GM21515 (cell line): Measurements from ENCODE around the gene ADAP1.
A peak's percentile ranks its signal among the peaks of the same experiment; 100 is the strongest.
"Not testable (repeated sequence)": the region's sequence is repeated elsewhere in the genome, so short reads cannot be mapped to it uniquely, and the experiment has no call there.

Experiments
- ATAC-seq: cut with Tn5 transposase; IDR thresholded peaks from one replicate; pipeline ENCODE4 v1.9.1; 2021; ENCODE audit not compliant: unreplicated experiment

ADAP1 gene

DNA sequence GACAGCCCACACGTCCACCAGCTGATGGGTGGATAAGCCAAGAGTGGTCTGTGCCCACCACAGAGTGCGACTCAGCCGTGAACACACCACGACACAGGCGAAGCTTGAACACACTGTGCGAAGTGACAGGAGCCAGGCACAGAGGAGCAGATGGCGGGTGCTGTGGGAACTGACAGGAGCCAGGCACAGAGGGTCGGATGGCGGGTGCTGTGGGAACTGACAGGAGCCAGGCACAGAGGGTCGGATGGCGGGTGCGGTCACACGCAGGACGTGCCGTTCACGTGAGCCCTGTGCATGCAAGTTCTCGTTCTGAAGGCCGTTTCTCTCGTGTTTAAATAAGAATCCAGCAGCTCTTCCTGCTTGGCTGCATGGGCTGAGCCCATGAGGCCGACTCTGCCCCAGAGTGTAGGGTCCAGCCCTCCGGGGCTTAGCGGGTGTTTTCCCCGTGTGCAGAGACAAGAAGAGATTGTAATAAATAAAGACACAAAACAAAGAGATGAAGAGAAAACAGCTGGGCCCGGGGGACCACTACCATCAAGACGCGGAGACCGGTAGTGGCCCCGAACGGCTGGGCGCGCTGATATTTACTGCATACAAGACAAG lies 5.9 kb upstream of the ADAP1 start:
- no peak for ATAC-seq

DNA sequence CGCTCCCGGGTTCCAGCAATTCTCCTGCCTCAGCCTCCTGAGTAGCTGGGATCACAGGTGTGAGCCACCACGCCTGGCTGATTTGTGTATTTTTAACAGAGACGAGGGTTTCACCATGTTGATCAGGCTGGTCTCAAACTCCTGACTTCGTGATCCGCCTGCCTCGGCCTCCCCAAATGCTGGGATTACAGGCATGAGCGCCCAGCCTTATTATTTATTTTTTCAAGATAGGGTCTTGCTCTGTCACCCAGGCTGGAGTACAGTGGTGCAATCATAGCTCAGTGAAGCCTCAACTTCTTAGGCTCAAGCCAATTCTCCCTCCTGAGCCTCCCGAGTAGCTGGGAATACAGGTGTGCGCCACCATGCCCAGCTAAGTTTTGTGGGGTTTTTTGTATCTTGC lies 5.3 kb upstream of the ADAP1 start:
- ATAC-seq: not testable (repeated sequence)

DNA sequence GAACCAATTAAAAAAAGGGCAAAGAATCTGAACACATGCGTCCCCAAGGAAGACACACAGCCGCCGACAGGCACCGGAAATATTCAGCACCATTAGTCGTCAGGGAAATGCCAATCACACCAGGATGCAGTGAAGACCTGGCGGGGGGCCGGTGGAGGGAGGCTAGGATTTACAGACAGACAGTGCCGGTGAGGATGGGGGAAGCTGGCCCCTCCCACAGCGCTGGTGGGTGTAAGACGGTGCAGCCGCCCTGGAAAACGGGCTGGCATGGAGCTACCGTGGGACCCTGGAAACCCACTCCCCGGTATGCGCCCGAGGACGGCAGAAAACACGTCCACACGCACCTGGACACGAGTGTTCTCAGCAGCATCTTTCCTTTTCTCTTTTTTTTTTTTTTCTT lies 4.8 kb upstream of the ADAP1 start:
- no peak for ATAC-seq

DNA sequence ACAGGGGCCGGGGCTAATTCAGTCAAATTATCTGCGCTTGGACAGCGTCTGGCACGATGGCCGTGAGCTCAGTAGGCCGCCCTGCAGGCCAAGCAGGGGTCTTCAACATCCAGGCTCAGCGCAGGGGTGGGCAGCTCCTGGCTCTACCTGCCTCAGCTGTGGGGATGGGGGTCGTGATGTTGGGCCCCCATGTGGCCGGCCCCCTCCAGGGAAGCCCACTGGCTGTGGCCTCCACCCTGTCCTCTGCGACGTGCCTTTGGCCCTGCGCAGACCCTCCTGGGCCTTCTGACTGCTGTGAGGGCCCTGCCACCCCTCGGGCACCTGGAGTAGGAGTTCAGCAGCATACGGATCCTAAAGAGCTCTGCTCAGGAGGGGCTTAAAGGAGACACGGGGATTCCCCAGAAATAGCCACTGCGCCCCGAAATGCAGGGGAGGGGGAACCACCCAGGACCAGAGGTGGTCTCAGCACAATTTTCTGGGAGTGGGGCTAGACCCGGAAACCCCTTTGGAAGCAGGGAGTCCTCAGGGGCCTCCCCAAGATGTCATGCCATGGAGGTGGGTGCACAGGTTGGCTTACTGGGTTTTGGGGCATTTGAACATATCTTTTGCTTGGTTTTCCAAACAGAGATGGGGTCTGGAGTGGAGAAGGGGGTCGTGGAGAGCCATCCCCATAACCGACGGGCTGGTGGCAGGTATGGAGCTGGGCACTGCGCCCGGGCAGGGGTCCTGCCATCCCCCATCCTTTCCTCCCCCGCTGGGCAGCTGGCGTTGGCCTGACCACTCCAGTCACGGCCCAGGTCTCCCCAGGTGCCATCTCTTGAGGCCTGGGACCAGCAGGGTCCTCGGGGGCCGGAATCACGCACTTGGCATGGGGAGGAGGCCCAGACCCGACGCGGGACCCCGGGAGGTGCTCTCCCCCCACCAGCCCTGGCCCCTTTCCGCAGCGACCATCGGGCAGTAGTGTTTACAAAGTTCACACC lies 4.0 kb upstream of the ADAP1 start:
- no peak for ATAC-seq

DNA sequence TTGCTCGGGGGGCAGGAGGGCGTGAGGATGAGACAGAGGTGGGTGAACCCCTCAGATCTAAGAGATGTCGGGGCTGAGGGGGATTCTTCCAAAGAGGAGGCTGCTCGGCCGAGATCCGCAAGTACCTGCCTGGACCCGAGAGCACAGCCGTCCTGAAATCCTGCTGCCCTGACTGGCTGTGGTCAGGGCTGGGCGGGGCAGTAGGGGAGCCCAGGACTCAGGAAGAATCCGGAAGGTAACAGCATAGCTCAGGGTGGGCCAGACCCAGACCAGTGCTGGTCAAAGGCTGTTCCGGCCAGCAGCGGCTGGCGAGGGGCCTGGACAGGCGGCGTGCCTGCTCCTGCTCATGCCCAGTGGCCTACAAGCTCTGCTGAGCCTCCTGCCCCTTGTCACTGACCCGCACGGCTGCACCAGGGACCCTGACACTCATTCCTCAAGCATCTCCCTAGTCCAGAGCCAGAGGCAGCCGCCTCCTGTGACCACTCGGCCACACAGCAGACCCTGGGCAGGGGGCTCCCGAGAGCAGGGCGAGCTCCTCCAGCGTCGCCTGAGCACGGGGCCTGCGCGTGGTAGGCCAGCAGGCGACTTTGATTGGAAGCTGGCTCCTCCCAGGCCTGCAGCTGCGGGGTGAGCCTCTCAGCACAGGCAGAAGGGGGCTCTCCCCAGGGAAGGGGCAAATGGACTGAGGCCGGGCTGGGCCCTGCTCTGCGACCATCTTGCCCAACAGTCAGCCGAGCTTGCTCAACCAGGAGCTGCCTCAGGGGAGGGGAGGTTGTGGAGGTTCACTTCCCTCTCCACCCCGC lies 3.1 kb upstream of the ADAP1 start:
- ATAC-seq: no peak

DNA sequence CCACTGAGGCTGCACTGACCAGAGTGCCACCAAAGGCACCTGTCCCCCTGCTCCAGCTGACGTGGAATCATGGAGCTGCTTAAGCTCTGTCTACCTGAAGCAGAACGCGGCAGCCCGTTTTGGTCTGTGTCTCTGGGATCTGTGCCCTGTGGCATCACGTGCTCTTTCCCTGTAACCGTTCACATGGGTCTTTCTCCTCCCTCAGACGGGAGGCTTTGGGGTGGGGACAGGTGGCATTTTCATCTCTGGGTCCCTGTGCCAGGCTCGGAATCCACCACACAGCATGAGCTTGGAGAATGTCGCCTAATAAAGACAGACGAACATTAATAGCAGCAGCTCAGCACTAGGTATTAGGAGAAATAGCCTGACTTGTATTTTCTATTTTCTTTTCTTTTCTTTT lies 1.6 kb upstream of the ADAP1 start:
- no peak for ATAC-seq

DNA sequence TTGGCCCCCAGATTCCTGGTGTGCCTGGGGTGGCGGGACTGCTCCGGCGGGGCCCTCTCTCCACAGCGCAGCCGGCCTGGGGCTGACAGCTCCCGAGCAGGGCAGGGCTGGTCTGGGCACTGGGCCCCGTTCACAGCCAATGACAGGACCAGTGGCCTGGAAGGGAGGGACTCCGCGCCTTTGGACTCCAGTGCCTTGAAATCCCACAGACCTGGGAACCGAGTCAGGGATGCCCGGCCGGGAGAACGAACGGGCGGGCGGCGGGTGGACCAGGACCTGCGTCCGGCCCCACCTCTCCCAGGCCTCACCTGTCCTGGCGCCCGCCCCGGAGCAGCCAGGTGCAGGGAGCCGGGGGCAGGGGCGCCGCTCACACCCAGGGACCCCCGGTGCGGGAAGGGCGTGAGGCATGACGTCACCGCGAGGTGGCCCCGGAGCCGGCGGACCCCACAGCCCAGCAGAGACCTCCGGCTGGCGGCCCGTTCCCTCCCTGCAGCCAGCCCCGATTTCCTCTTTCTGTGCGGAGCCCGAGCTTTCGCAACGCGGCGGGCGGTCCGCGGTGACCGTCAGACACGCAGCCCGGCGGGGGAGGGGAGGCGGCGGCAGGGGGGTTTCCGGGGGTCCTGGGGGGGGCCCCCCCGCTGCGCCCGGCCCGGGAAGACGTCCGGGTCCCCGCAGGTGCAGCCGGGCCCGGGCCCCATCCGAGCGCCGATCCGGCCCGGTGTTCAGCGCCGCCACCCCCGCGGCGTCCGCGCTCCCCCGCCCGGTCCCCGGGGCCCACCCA lies 743 bp downstream of the ADAP1 start:
- ATAC-seq: peak; percentile 17

DNA sequence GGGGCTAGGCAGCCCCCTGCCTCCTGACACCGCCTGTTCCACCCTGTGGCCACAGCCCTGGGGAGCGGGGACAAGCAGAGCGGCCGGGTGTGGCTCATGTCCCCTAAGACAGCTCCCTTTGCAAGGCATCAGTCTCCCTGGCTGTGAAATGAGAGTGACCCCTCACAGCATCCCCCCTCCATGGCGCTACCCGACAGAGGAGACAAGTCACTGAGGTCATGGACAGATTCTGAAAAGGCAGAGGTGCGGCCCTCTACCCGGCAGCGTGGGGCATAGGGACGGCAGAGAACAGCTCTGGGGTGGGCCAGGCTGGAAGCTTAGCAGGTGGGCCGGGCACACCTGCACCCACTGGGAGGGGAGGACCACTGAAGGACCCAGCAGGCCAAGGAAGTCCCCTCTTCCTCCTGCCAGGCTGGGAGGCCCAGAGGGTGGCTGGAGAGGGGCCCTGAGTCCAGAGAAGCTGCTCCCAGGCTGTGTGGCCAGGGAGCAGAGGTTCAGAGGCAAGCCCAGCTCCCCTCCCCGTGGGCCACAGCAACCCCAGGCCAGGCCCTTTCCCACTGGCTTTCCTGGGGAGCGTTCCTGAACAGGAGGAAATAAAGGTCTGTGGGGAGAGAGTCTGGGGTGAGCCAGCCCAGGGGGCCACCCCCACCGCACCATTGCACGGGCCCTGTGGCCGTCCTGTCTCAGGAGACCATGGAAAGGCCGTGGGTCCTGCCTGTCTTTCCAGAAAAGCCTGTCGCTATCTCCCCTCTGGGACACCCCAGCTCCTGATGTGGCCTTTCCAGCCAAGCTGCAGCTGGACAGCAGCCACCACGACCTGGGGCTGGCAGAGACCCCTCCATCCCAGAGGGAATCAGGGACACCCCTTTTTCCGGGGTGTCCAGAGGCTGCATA lies 1.7 kb downstream of the ADAP1 start:
- no peak for ATAC-seq

DNA sequence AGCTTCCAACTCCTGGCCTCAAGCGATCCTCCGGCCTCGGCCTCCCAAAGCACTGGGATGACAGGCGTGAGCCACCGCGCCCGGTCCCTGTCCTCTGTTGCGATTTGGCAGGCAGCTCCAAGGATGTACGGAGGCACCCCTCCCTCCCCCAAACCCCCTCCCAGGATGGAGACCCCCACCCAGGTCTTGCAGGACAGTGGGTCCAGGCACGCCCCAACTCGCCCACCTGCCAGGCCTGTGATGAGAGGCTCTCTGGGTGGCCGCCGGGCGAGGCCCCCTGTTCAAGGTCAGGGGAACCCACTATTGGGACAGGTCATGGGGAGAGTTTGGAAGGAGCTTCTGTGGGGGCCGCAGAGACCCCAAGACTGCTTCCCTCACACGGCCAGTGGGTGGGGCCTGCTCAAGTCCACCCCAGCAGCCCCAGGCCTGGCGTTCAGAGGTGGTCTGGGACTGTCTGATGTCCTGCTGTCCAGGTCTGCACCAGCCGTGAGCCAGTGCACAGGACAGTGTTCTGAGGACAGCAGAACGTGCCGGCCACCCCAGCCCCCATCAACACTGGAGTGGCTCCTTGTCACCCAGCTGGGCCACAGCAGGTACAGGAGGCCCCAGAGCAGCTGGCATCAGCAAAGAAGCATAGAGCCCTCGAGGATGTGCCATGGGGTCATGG lies 2.5 kb downstream of the ADAP1 start:
- ATAC-seq: no peak

DNA sequence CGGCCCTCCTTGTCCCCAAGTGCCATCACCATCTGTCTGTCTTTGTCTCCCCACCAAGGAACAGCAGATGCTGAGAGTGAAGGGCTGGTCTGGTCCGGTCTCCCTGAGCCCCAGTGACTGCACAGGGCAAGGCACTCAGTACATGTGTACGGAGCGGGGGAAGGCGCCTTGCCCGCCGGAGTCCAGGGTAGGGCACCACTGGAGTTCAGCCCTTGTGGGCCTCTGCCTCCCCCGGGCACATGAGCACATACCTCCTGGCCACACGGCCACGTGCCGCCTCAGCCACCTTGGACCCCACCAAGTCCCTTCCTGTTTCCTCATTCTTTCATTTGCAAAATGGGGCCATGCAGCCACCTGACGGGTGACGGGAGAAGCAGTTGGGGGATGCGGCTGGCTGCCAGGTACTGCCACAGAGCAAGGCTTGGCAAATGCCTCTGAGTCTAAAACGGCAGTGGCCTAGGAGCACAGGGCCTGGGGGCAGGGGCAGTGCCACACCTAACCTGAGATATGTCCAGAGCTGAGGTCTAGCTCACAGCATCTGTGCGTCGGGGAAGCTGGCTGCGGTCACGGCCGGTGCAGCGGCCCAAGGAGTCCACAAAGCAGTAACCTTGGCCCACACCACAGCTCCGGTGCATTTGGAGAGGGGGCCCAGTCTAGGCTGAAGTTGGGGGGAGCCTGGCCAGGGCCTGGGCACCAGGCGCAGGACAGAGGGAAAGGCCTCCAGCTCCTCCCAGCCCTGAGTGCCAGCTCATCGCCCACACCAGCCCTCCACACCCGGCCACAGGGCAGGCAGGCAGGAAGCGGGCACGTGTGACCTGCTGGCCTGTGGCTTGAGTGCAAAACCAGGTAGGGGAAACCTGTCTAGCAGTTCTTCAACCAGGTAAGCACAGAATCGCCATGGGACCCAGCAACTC lies 5.2 kb downstream of the ADAP1 start:
- no peak for ATAC-seq

DNA sequence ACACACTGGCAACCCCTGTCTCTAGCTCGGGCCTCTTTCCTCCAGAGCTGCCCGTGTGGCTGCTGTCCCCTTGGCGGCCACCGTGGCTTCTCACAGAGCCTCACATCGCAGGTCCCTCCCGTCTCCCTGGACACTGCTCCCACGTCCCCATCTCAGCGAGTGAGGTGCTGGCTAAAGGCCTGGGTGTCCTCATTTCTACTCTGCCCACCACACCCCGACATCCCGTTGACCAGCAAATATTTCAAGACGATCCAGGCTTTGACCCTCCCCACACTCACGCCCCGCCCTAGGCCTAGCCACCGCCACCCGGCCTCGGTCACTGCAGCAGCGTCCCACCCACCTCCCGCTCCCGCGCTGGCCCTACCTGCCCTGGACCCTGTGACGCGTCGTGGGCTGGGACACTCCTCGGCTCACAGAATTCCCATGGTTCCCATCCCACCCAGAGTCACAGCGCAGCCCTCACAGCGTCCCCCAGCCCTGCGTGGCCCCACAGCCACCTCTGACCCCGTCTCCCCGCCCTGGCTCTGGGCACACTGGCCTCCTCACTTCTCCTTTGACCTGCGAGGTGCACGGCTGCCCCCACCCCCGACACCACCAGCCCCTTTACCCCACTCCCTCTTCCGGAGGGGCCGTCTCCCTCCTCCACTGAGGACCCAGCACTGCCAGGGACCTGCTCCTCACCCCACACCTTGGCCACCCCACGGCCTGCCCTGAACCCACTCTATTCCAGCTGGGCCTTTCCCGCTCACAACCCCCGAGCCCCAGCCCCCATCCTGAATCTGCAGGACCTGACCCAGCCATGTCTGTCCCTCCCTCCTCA lies 6.9 kb downstream of the ADAP1 start:
- ATAC-seq: no peak

DNA sequence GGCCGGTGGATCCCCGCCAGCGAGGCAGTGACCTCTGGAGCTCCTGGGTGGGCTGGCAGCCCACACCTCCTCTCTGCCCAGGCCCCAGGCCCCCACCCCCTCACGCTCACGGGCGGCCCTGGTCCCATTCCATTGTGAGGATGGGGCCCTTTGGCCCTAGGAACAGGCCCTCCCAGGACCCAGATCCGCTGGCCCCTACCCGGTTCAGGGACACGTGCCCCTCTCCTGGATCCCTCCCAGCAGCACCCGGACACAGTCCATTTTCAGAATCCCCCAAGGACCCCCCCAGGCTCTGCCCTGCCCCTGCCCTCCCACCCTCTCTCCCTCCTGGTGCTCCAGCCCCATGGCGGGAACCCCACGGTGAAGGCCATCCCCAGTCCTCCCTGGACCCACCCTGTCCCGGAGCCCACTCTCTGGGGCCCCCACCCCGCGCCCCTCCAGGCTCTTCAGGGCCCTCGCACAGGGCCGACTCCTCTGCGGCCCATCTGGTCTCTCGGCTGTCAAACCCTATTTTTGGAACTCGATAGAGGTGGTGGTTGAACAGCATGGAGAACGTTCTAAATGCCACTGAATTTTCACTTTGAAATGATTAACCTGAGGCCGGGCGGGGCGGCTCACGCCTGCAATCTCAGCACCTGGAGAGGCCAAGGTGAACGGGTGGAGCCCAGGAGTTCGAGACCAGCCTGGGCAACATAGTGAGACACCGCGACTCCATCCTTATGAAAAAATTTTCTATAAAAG lies 8.1 kb downstream of the ADAP1 start:
- no peak for ATAC-seq

DNA sequence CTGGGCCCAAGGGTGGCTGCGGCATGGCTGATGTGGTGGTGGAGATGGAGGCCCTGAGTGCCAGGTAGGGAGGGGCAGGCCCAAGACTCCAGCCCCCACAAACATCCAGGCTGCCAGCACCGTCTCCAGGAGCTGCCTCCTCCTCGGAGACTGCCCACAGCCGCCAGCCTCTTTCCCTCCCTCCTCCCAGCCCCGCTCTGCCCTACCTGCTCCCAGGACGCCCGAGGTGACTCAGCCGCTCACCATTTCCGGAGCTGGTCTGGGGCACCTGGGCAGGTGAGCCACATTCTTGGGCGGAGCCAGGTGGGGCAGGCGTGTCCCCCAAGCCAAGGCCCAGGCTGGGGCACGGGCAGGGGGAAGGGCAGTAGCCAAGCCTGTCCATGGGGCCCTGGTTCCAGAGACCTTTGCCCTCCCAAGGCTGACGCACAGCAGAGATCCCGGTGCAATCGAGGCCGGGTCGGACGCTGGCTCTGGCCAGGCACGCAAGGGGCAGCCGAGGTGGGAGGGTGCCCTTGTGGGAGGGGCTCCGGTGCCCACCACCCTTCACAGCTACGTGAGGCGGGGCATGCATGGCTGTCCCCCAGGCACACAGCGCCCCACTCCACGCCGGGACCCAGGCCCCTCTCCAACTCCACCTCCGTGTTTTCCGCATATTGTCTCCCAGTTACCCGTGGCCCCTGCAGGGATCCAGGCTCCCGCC lies 8.8 kb downstream of the ADAP1 start:
- no peak for ATAC-seq

DNA sequence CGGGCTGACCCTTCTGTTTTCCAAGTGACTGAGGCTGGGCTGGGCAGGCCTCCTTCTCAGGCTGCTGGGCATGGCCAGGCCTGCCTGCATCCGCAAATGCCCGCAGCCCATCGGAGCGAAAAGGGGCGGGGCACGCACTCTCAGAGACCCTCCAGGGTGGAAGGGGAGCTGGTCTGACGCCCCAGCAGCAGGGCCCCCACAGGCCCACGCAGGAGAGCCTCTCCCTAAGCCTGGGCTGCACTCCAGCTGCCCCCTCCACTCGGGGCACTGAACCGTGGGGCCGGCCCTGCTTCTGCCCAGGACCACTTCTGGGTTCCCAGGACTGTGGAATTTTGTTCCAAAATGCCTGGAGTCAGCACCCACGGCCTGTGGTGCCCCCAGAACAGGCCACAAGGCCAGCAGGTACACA lies 9.3 kb downstream of the ADAP1 start:
- no peak for ATAC-seq

DNA sequence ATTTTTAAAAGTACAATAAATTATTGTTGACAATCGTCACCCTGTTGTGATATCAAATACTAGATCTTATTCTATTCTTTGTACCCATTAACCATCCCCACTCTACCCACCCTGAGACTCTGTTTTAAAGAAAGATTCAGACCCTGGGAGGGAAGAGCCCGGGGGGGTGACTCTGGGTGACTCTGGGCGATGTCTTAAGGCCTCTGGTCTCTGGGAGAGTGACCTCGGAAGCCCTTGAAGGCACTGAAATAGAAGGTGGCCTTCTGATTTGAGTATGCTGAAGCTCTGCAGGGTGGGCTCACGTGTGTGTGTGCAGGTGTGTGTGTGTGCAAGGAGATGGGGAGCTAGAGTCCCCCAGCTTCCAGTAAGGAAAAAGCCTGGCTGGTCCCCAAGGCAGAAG lies 9.7 kb downstream of the ADAP1 start:
- ATAC-seq: no peak

DNA sequence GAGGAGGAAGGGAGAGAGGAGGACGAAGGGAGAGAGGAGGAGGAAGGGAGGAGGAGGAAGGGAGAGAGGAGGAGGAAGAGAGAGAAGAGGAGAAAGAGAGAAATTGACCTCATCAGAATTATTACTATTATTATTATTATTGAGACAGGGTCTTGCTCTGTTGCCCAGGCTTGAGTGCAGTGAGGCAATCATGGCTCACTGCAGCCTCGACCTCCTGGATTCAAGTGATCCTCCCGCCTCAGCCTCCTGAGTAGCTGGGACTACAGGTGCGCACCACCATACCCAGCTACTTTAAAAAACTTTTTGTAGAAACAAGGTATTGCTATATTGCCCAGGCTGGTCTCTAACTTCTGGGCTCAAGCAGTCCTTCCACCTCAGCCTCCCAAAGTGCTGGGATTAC lies 10.7 kb downstream of the ADAP1 start:
- ATAC-seq: not testable (repeated sequence)
